ENCODE results near the gene FA2H.

Gene FA2H

GRCh38 chr16:74778646-74779045 is 4.0 kb upstream of the FA2H start:
- TF ChIP-seq CTCF (IDR thresholded peaks at IDR 0.05), result no peak
- no peak overlapping the region for H3K4me2 ChIP-seq (ENCODE audit: low read length)
- H3K4me1 ChIP-seq, result no peaks in the 10 kb centered on the region
- H2AFZ ChIP-seq, result no peak overlapping the region
- H3K4me3 ChIP-seq (ENCODE audit: low read depth, low read length), result no peak overlapping the region
- no peaks in the 10 kb centered on the region for H3K36me3 ChIP-seq (ENCODE audit: control insufficient read depth, insufficient read depth, low read length)
- H3K9ac ChIP-seq, result no peak overlapping the region
- H3K9me3 ChIP-seq (ENCODE audit: control insufficient read depth, low read length), result no peaks in the 10 kb centered on the region
- H3K27me3 ChIP-seq (ENCODE audit: control insufficient read depth, insufficient read depth, low read length), result no peaks in the 10 kb centered on the region
- H3K27ac ChIP-seq, result no peak overlapping the region
- H3K79me2 ChIP-seq, result no peaks in the 10 kb centered on the region

DNA sequence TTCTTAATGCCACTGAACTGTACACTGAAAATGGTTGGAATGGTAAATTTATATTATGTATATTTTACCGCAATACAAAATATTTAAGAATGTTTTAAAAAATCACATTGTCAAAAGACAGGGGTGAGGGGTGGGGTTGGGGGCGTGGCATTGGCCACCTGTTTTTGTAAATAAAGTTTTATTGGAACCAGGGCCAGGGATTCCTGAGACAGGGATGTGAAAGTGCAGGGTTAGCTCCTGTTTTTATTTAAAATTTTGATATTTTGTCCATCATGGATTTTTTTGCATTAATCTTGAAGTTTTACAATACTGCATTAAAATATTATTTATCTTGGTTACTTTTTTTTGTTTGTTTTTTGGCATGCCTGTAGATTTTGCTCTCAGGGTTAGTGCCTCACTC is 2.3 kb upstream of the FA2H start:
- Histone ChIP-seq H3K36me3 (ENCODE audit: control insufficient read depth, insufficient read depth, low read length) (no peaks in the 10 kb centered on the region), H3K79me2 (no peaks in the 10 kb centered on the region), H3K27ac (no peak overlapping the region), H3K9ac (no peak overlapping the region), H3K4me3 (ENCODE audit: low read depth, low read length) (no peak overlapping the region), H3K4me1 (no peaks in the 10 kb centered on the region), H3K27me3 (ENCODE audit: control insufficient read depth, insufficient read depth, low read length) (no peaks in the 10 kb centered on the region), H3K4me2 (ENCODE audit: low read length) (no peak overlapping the region), H3K9me3 (ENCODE audit: control insufficient read depth, low read length) (no peaks in the 10 kb centered on the region), H2AFZ (no peak overlapping the region)
- no peak for TF ChIP-seq CTCF (IDR thresholded peaks at IDR 0.05)

GRCh38 chr16:74775255-74775654 is 635 bp upstream of the FA2H start:
- Histone ChIP-seq H3K4me3 (ENCODE audit: low read depth, low read length) (peak overlapping the region; percentile 49), H3K27ac (no peak overlapping the region), H3K4me2 (ENCODE audit: low read length) (peak overlapping the region; percentile 71), H3K4me1 (no peaks in the 10 kb centered on the region), H3K9me3 (ENCODE audit: control insufficient read depth, low read length) (no peaks in the 10 kb centered on the region), H3K9ac (no peak overlapping the region), H2AFZ (peak overlapping the region; percentile 91), H3K27me3 (ENCODE audit: control insufficient read depth, insufficient read depth, low read length) (no peaks in the 10 kb centered on the region), H3K79me2 (no peaks in the 10 kb centered on the region), H3K36me3 (ENCODE audit: control insufficient read depth, insufficient read depth, low read length) (no peaks in the 10 kb centered on the region)
- TF ChIP-seq CTCF (IDR thresholded peaks at IDR 0.05), result no peak

DNA sequence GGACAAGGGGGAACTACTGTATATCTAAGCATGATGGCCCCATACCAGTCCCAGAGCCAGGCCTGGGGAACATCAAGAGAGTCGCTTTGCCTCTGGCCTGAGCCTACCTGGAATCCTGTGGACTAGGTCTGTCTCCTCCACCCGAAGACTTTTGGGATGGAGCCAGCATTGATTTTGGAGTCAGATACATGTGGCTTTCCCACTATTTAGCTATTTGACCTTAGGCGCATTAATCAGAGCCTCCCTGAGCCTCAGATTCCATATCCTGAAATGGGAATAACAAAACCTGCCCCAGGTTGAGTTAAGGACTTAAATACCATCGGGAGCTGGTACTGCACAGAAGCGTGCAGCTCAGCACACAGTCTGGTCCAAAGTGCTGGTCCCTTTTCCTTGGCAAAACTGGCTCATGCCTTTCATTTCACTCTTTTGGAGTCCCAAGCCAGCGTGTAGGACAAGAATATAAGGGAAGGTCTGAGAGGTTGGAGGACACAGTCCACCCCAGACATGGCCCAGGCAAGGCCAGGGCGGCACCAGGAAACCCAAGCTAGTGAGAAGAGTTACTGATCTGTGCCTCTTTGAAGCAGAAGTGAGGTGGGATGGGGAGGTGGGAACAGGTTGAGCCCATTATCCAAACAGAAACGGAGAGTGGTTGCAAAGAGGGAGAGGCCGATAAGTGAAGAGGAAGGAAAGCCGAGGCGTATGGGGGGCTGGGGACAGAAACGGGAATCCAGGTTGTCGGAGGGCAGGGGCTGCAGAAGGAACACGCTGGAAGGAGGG is 986 bp downstream of the FA2H start:
- peak overlapping the region; percentile 47 for H3K4me3 ChIP-seq (ENCODE audit: low read depth, low read length)
- no peak overlapping the region for H3K27ac ChIP-seq
- no peaks in the 10 kb centered on the region for H3K9me3 ChIP-seq (ENCODE audit: control insufficient read depth, low read length)
- no peak overlapping the region for H3K9ac ChIP-seq
- no peaks in the 10 kb centered on the region for H3K4me1 ChIP-seq
- H3K79me2 ChIP-seq, result no peaks in the 10 kb centered on the region
- peak overlapping the region; percentile 92 for H3K4me2 ChIP-seq (ENCODE audit: low read length)
- TF ChIP-seq CTCF (IDR thresholded peaks at IDR 0.05), result no peak
- H2AFZ ChIP-seq, result peak overlapping the region; percentile 91
- H3K36me3 ChIP-seq (ENCODE audit: control insufficient read depth, insufficient read depth, low read length), result no peaks in the 10 kb centered on the region
- no peaks in the 10 kb centered on the region for H3K27me3 ChIP-seq (ENCODE audit: control insufficient read depth, insufficient read depth, low read length)

All from parathyroid adenoma (tissue), 2 donors.